Endothelial cell of umbilical vein (primary cell): ENCODE measurements around the gene GHRH. TPM values are rescaled to one million over a fixed set of nuclear protein-coding genes. Genes with fewer than 3 reads are reported as not detected.

Experiments
- BruUV-seq: library from RNA; stranded (reverse); fragments of 400-500 nt; replicated peaks from 2 replicates; lab custom pipeline; 2021; lab: Mats Ljungman, UMichigan
- CTCF ChIA-PET: fragments of 300-600, 350-600 bp; sonication (Branson Sonifier 250); formaldehyde crosslinking; loops from one replicate; lab custom pipeline; 2021; ENCODE audit warnings: antibody characterized with exemption, inconsistent platforms; lab: Charles Lee
- POLR2A ChIA-PET: fragments of 300-600, 350-600 bp; sonication (Branson Sonifier 250); formaldehyde crosslinking; loops from one replicate; lab custom pipeline; 2021; ENCODE audit warnings: antibody characterized with exemption, inconsistent platforms; lab: Charles Lee
- DNase-seq: peaks from one replicate; pipeline ENCODE4 v3.0.0-alpha.2; 2011; ENCODE audit warnings: low read depth, low spot score
- FAIRE-seq: peaks from 2 replicates; lab custom pipeline; 2011; peaks lifted over from hg19 to GRCh38; lab: Jason Lieb, UNC
- H2AFZ ChIP-seq: 2 replicates; pipeline ENCODE4 v1.6.0; 2012; ENCODE audit warnings: low read depth, low read length, control low read depth, inconsistent platforms
- H3K27ac ChIP-seq: 2 replicates; pipeline ENCODE4 v1.5.1; 2011; ENCODE audit warnings: low read depth, mild to moderate bottlenecking, control low read depth, low read length, moderate library complexity; ENCODE audit not compliant: insufficient read depth
- H3K27me3 ChIP-seq, 2 experiments: 2 replicates each; pipeline versions ENCODE4 v1.6.0 to v1.6.1; 2011; ENCODE audit warnings: low read length in 2 of 2, mixed read lengths in 1 of 2; ENCODE audit not compliant: control insufficient read depth in 2 of 2, insufficient read depth in 2 of 2
- H3K36me3 ChIP-seq, 2 experiments: 2 replicates in 1 of 2; 3 replicates in 1 of 2; pipeline ENCODE4 v1.5.1; 2011; ENCODE audit warnings: low read length in 2 of 2, mild to moderate bottlenecking in 1 of 2, moderate library complexity in 1 of 2; ENCODE audit not compliant: control insufficient read depth in 2 of 2, insufficient read depth in 2 of 2; ENCODE audit errors: extremely low read depth in 1 of 2
- H3K4me1 ChIP-seq: 3 replicates; pipeline ENCODE4 v1.5.1; 2011; ENCODE audit warnings: mild to moderate bottlenecking, low read length; ENCODE audit not compliant: control insufficient read depth, insufficient read depth; ENCODE audit errors: extremely low read depth
- H3K4me2 ChIP-seq: 2 replicates; pipeline ENCODE4 v1.6.1; 2011; ENCODE audit warnings: low read length, control low read depth, mixed read lengths; ENCODE audit not compliant: insufficient read depth
- H3K4me3 ChIP-seq, 3 experiments: fragments of 200-600 bp in 1 of 3; sonication (generic), shearing (Covaris generic) in 1 of 3; replicated peaks in 1 of 3; 2 replicates each; pipeline ENCODE4 v1.5.1; 2011 to 2016; ENCODE audit warnings: control low read depth in 3 of 3, low read length in 3 of 3, mild to moderate bottlenecking in 2 of 3, inconsistent platforms in 1 of 3, low read depth in 1 of 3, moderate library complexity in 1 of 3; ENCODE audit not compliant: insufficient read depth in 1 of 3
- H3K79me2 ChIP-seq: 2 replicates; pipeline ENCODE4 v1.6.0; 2012; ENCODE audit warnings: low read length, inconsistent platforms; ENCODE audit not compliant: control insufficient read depth, insufficient read depth
- H3K9ac ChIP-seq: replicated peaks from 2 replicates; pipeline ENCODE3; 2011; ENCODE audit warnings: low read length, control low read depth; ENCODE audit not compliant: insufficient read depth; ENCODE audit errors: extremely low read depth
- H3K9me1 ChIP-seq: replicated peaks from 3 replicates; pipeline ENCODE4 v1.6.0; 2011; ENCODE audit warnings: mild to moderate bottlenecking, low read length; ENCODE audit not compliant: control insufficient read depth, insufficient read depth; ENCODE audit errors: extremely low read depth
- H3K9me3 ChIP-seq: replicated peaks from 2 replicates; pipeline ENCODE4 v1.5.1; 2012; ENCODE audit warnings: low read length, inconsistent platforms; ENCODE audit not compliant: control insufficient read depth, insufficient read depth
- H4K20me1 ChIP-seq: replicated peaks from 2 replicates; pipeline ENCODE3; 2011; ENCODE audit warnings: mild to moderate bottlenecking, low read length; ENCODE audit not compliant: control insufficient read depth, insufficient read depth; ENCODE audit errors: extremely low read depth
- CTCF ChIP-seq, 2 donors: IDR thresholded peaks; 1 replicate in 1 of 2; 2 replicates in 1 of 2; pipeline ENCODE4 v1.5.1; 2011; ENCODE audit warnings: low read length in 2 of 2, mild to moderate bottlenecking in 2 of 2, moderate library complexity in 2 of 2, control low read depth in 1 of 2, inconsistent platforms in 1 of 2, low read depth in 1 of 2; ENCODE audit not compliant: insufficient read depth in 1 of 2; ENCODE audit errors: extremely low read depth in 1 of 2
- EZH2 ChIP-seq: IDR thresholded peaks from 2 replicates; pipeline ENCODE4 v1.6.1; 2012; ENCODE audit warnings: borderline replicate concordance, low read depth, mild to moderate bottlenecking, moderate library complexity, low read length, inconsistent platforms; ENCODE audit not compliant: severe bottlenecking
- FOS ChIP-seq: IDR thresholded peaks from 2 replicates; pipeline ENCODE4 v1.6.1; 2011; ENCODE audit warnings: mild to moderate bottlenecking, low read length, moderate library complexity, borderline replicate concordance; ENCODE audit not compliant: insufficient read depth
- GATA2 ChIP-seq: IDR thresholded peaks from 2 replicates; pipeline ENCODE4 v1.7.0; 2011; ENCODE audit warnings: low read depth, mild to moderate bottlenecking, moderate library complexity, mixed read lengths, low read length; ENCODE audit not compliant: insufficient read length, insufficient read depth
- JUN ChIP-seq: IDR thresholded peaks from 2 replicates; pipeline ENCODE4 v1.6.1; 2011; ENCODE audit warnings: borderline replicate concordance, low read depth; ENCODE audit not compliant: insufficient read length, insufficient read depth
- MAX ChIP-seq: IDR thresholded peaks from 2 replicates; pipeline ENCODE4 v1.6.1; 2011; ENCODE audit not compliant: insufficient read depth, insufficient read length
- MYC ChIP-seq: IDR thresholded peaks from one replicate; pipeline ENCODE4 v1.6.1; 2011; ENCODE audit warnings: mild to moderate bottlenecking, low read depth, low read length
- POLR2A ChIP-seq: IDR thresholded peaks from 2 replicates; pipeline ENCODE4 v1.6.1; 2012; ENCODE audit warnings: low read depth, mild to moderate bottlenecking, control low read depth, low read length
- POLR2AphosphoS5 ChIP-seq: IDR thresholded peaks from 2 replicates; pipeline ENCODE4 v1.6.1; 2012; ENCODE audit warnings: low read depth, mild to moderate bottlenecking, control low read depth, low read length, moderate library complexity; ENCODE audit not compliant: insufficient read depth
- dilution Hi-C: fragments of 300-500 bp; cut with MboI; formaldehyde crosslinking; loops from one replicate; pipeline ENCODE4 v1.15.0; 2019; ENCODE audit warnings: low sequenced_read_pairs; ENCODE audit not compliant: extremely low pct_ligation_motif_present
- intact Hi-C: fragments of 100-400 bp; cut with micrococcal nuclease; formaldehyde crosslinking; loops from one replicate; pipeline ENCODE4 v1.10.0; 2022
- polyA plus RNA-seq, 4 experiments: library from polyadenylated mRNA; depleted of rRNA in 3 of 4; stranded (reverse) in 3 of 4; unstranded in 1 of 4; fragments of >200 nt; gene quantifications; 2 replicates each; pipeline versions ENCODE4 v1.2.1 to v1.2.3, GENCODE V29; 2011 to 2012; ENCODE audit warnings: missing spikeins in 1 of 4
- total RNA-seq: library from RNA; stranded (reverse); gene quantifications from 2 replicates; pipeline ENCODE4 v1.2.3, GENCODE V29; 2021

GHRH gene
- total and polyA plus RNA-seq, 2 donors (not counting 3 experiments of a cell fraction or from before 2014, with no cell fraction given), result not detected

GRCh38 chr20:37288091-37288490, 26.5 kb upstream of the GHRH start:
- FAIRE-seq (no peak), DNase-seq (no peak)
- dilution Hi-C loops (no loop called here), intact Hi-C loops (no loop called here)
- no peaks in the 10 kb centered on the region for H3K9me1 ChIP-seq
- no peaks in the 10 kb centered on the region for H3K9me3 ChIP-seq
- H3K4me2 ChIP-seq, result no peak overlapping the region
- no peaks in the 10 kb centered on the region for H3K36me3 ChIP-seq
- no peak overlapping the region for H3K27ac ChIP-seq
- ChIA-PET CTCF (interaction anchor here (1.7 to 4.2 kb wide), 2 partner anchors 11 to 17 kb away, joined by 7 to 22 read pairs; no protein-coding TSS in a partner anchor), POLR2A (no interaction called here)
- peaks cover 2% of the 10 kb centered on the region for H3K4me1 ChIP-seq
- BruUV-seq, result no TSS peak
- no peak overlapping the region for H2AFZ ChIP-seq
- H3K9ac ChIP-seq, result no peak overlapping the region
- TF ChIP-seq MAX, result no peak
- TF ChIP-seq JUN, result no peak
- no peak for TF ChIP-seq GATA2
- no peak for TF ChIP-seq FOS
- TF ChIP-seq POLR2A, result no peak
- no peak for TF ChIP-seq CTCF (IDR thresholded peaks at IDR 0.05; ENCODE audit: extremely low read depth in 1 of 2, insufficient read depth in 1 of 2, low read depth in 1 of 2, low read length in 2 of 2)
- TF ChIP-seq EZH2, result no peak
- TF ChIP-seq MYC, result no peak
- no peak for TF ChIP-seq POLR2AphosphoS5
- H3K4me3 ChIP-seq, result no peak overlapping the region
- peaks cover 29% of the 10 kb centered on the region for H3K79me2 ChIP-seq
- peaks cover 0 to 8% of the 10 kb centered on the region in 2 experiments for H3K27me3 ChIP-seq
- no peaks in the 10 kb centered on the region for H4K20me1 ChIP-seq
